Mesothelial cell of epicardium (in vitro differentiated cells): ENCODE measurements around the gene DVL2. TPM values are rescaled to one million over a fixed set of nuclear protein-coding genes. Genes with fewer than 3 reads are reported as not detected.

Source experiments
- DNase-seq, 2 experiments: peaks; one replicate each; pipeline ENCODE4 v3.0.0; 2021; ENCODE audit warnings: low spot score in 2 of 2; ENCODE audit not compliant: unreplicated experiment in 2 of 2
- H3K27ac Mint-ChIP-seq: 2 replicates; pipeline ENCODE4 v1.8.0; 2021; ENCODE audit warnings: mixed read lengths
- H3K27me3 Mint-ChIP-seq: 2 replicates; pipeline ENCODE4 v1.8.0; 2021; ENCODE audit warnings: low read depth, mixed read lengths
- H3K36me3 Mint-ChIP-seq: 2 replicates; pipeline ENCODE4 v1.8.0; 2021; ENCODE audit warnings: mixed read lengths
- H3K4me1 Mint-ChIP-seq: 2 replicates; pipeline ENCODE4 v1.8.0; 2021; ENCODE audit warnings: mixed read lengths
- H3K4me3 Mint-ChIP-seq: 2 replicates; pipeline ENCODE4 v1.8.0; 2021; ENCODE audit warnings: mild to moderate bottlenecking, moderate library complexity, mixed read lengths
- H3K9me3 Mint-ChIP-seq: 2 replicates; pipeline ENCODE4 v1.8.0; 2021; ENCODE audit warnings: mixed read lengths
- total RNA-seq: library from RNA; stranded (reverse); gene quantifications from 3 replicates; pipeline ENCODE4 v1.2.1, GENCODE V29; 2021
- TF ChIP-seq, protein P1 (sequence below): fragments of 200-600 bp; sonication (generic); IDR thresholded peaks from one replicate; pipeline ENCODE4 v1.5.0; 2021; ENCODE audit warnings: antibody characterized with exemption; ENCODE audit not compliant: unreplicated experiment

Gene DVL2
- total RNA-seq, 1 donor from 2014 or later: 94.0 TPM

GRCh38 chr17:7220593-7221277, 13.6 kb downstream of the DVL2 start:
- DNase-seq: no peak
- peak overlapping the region; percentile 92 for H3K4me3 Mint-ChIP-seq
- H3K27ac Mint-ChIP-seq: peak overlapping the region; percentile 95
- H3K36me3 Mint-ChIP-seq: peaks cover 7% of the 10 kb centered on the region
- H3K4me1 Mint-ChIP-seq: peaks cover 42% of the 10 kb centered on the region
- TF ChIP-seq, protein P1, sequence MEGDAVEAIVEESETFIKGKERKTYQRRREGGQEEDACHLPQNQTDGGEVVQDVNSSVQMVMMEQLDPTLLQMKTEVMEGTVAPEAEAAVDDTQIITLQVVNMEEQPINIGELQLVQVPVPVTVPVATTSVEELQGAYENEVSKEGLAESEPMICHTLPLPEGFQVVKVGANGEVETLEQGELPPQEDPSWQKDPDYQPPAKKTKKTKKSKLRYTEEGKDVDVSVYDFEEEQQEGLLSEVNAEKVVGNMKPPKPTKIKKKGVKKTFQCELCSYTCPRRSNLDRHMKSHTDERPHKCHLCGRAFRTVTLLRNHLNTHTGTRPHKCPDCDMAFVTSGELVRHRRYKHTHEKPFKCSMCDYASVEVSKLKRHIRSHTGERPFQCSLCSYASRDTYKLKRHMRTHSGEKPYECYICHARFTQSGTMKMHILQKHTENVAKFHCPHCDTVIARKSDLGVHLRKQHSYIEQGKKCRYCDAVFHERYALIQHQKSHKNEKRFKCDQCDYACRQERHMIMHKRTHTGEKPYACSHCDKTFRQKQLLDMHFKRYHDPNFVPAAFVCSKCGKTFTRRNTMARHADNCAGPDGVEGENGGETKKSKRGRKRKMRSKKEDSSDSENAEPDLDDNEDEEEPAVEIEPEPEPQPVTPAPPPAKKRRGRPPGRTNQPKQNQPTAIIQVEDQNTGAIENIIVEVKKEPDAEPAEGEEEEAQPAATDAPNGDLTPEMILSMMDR: no peak
- H3K9me3 Mint-ChIP-seq: no peaks in the 10 kb centered on the region
- H3K27me3 Mint-ChIP-seq: no peaks in the 10 kb centered on the region

- Mint-ChIP-seq H3K4me3 (peak within 1 kb of the TSS; percentile 92), H3K27ac (peak within 1 kb of the TSS; percentile 96), H3K36me3 (peaks cover 7% of the 10 kb centered on the region), H3K9me3 (no peaks in the 10 kb centered on the region), H3K27me3 (no peaks in the 10 kb centered on the region), H3K4me1 (peaks cover 48% of the 10 kb centered on the region)
- DNase-seq: peak; percentile 63 to 77
- TF ChIP-seq, protein P1: no peak
Measured at GRCh38 chr17:7219812-7220592, 14.3 kb downstream of the DVL2 start, which contains the start of the genes ACADVL and DLG4. ACADVL (plus strand) TSS chr17:7219938; CDS start chr17:7219985, 47 bp downstream. DLG4 (minus strand) TSS chr17:7219836.

- TF ChIP-seq, protein P1: no peak
- Mint-ChIP-seq H3K4me3 (peak overlapping the region; percentile 92), H3K4me1 (peaks cover 53% of the 10 kb centered on the region), H3K27me3 (no peaks in the 10 kb centered on the region), H3K36me3 (peaks cover 7% of the 10 kb centered on the region), H3K27ac (peak overlapping the region; percentile 96), H3K9me3 (no peaks in the 10 kb centered on the region)
- no peak for DNase-seq
Measured at GRCh38 chr17:7219229-7219811, 15.0 kb downstream of the DVL2 start.

DNA sequence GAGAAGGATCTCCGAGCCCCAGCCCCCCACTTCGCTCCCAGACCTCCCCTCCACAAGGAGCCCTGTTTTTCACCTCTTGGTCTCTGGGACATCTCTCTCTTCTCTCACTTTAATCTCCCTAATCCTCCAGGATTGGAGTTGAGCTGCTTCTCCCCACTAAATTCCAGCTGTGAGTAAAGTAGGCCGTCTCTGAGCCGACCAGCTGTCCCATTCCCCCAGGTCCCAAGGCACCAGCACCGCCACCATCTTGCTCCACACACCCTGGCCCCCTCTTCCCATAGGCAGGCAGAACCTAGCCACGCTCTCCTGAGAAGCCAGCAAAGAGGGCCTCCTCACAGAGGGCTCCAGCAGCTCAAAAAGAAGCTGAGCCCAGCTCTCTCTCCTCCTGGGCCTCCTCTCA, 15.6 kb downstream of the DVL2 start:
- Mint-ChIP-seq H3K27me3 (no peaks in the 10 kb centered on the region), H3K9me3 (no peaks in the 10 kb centered on the region), H3K4me1 (peaks cover 59% of the 10 kb centered on the region), H3K36me3 (peaks cover 4% of the 10 kb centered on the region), H3K4me3 (peak overlapping the region; percentile 92), H3K27ac (peak overlapping the region; percentile 72)
- DNase-seq: no peak
- TF ChIP-seq, protein P1: no peak

GRCh38 chr17:7218166-7218565, 16.2 kb downstream of the DVL2 start:
- Mint-ChIP-seq H3K27me3 (no peaks in the 10 kb centered on the region), H3K36me3 (no peaks in the 10 kb centered on the region), H3K9me3 (no peaks in the 10 kb centered on the region), H3K4me1 (peaks cover 64% of the 10 kb centered on the region), H3K4me3 (peak overlapping the region; percentile 92), H3K27ac (peak overlapping the region; percentile 72)
- no peak for DNase-seq
- TF ChIP-seq, protein P1: no peak
